Liver (tissue), 9 donors: ENCODE measurements around the gene ASPA. TPM values are rescaled to one million over a fixed set of nuclear protein-coding genes. Genes with fewer than 3 reads are reported as not detected.

Experiments
- DNase-seq: peaks from one replicate; pipeline ENCODE4 v3.0.0-alpha.2; 2017; ENCODE audit warnings: low spot score
- H3K27ac ChIP-seq, 2 donors: one replicate each; pipeline ENCODE4 v1.7.0; 2013; ENCODE audit warnings: inconsistent platforms in 2 of 2, low read length in 2 of 2, control low read depth in 1 of 2, low read depth in 1 of 2, mild to moderate bottlenecking in 1 of 2
- H3K27me3 ChIP-seq, 4 donors: one replicate each; pipeline versions ENCODE4 v1.6.1 to v1.7.0; 2013; ENCODE audit warnings: low read length in 3 of 4, inconsistent platforms in 1 of 4, mild to moderate bottlenecking in 1 of 4, moderate library complexity in 1 of 4; ENCODE audit not compliant: control insufficient read depth in 4 of 4, insufficient read depth in 4 of 4
- H3K36me3 ChIP-seq, 4 donors: one replicate each; pipeline versions ENCODE4 v1.6.1 to v1.7.0; 2013; ENCODE audit warnings: low read length in 3 of 4, mild to moderate bottlenecking in 3 of 4, low read depth in 1 of 4, moderate library complexity in 1 of 4; ENCODE audit not compliant: control insufficient read depth in 4 of 4, insufficient read depth in 3 of 4
- H3K4me1 ChIP-seq, 4 donors: one replicate each; pipeline versions ENCODE4 v1.6.1 to v1.7.0; 2013; ENCODE audit warnings: low read length in 3 of 4, mild to moderate bottlenecking in 3 of 4, moderate library complexity in 1 of 4; ENCODE audit not compliant: control insufficient read depth in 4 of 4, insufficient read depth in 4 of 4
- H3K4me3 ChIP-seq, 3 donors: one replicate each; pipeline versions ENCODE4 v1.6.1 to v1.7.0; 2013; ENCODE audit warnings: low read length in 3 of 3, control low read depth in 1 of 3, low read depth in 1 of 3, mild to moderate bottlenecking in 1 of 3
- H3K9ac ChIP-seq, 2 donors: one replicate each; pipeline ENCODE4 v1.7.0; 2013; ENCODE audit warnings: low read length in 2 of 2, mild to moderate bottlenecking in 2 of 2, moderate library complexity in 2 of 2, control low read depth in 1 of 2, low read depth in 1 of 2
- H3K9me3 ChIP-seq, 4 donors: one replicate each; pipeline versions ENCODE4 v1.6.1 to v1.7.0; 2013; ENCODE audit warnings: low read length in 3 of 4; ENCODE audit not compliant: control insufficient read depth in 4 of 4
- ATF3 ChIP-seq: IDR thresholded peaks from 2 replicates; pipeline ENCODE4 v1.6.1; 2016; ENCODE audit warnings: antibody characterized with exemption
- EGR1 ChIP-seq, 2 donors: IDR thresholded peaks; 2 replicates each; pipeline ENCODE4 v1.6.1; 2016 to 2018; ENCODE audit warnings: antibody characterized with exemption in 2 of 2, low read depth in 2 of 2
- FOXA1 ChIP-seq: IDR thresholded peaks from 2 replicates; pipeline ENCODE4 v1.6.1; 2016; ENCODE audit warnings: antibody characterized with exemption
- FOXA2 ChIP-seq: IDR thresholded peaks from 2 replicates; pipeline ENCODE4 v1.6.1; 2016; ENCODE audit warnings: antibody characterized with exemption
- GABPA ChIP-seq, 2 donors: IDR thresholded peaks in 1 of 2; conservative IDR thresholded peaks in 1 of 2; 2 replicates each; pipeline ENCODE4 v1.6.1; 2016; ENCODE audit warnings: antibody characterized with exemption in 2 of 2, mild to moderate bottlenecking in 1 of 2, moderate library complexity in 1 of 2
- HNF4A ChIP-seq, 2 donors: conservative IDR thresholded peaks; 2 replicates each; pipeline ENCODE4 v1.6.1; 2016; ENCODE audit warnings: antibody characterized with exemption in 2 of 2, mild to moderate bottlenecking in 2 of 2
- HNF4G ChIP-seq: IDR thresholded peaks from 2 replicates; pipeline ENCODE4 v1.6.1; 2016; ENCODE audit warnings: antibody characterized with exemption
- JUND ChIP-seq, 2 donors: IDR thresholded peaks; 2 replicates each; pipeline ENCODE4 v1.6.1; 2016; ENCODE audit warnings: antibody characterized with exemption in 2 of 2
- NR2F2 ChIP-seq: IDR thresholded peaks from 2 replicates; pipeline ENCODE4 v1.6.1; 2016; ENCODE audit warnings: antibody characterized with exemption
- RAD21 ChIP-seq, 2 donors: IDR thresholded peaks; 2 replicates each; pipeline ENCODE4 v1.6.1; 2016; ENCODE audit warnings: antibody characterized with exemption in 2 of 2, mild to moderate bottlenecking in 2 of 2
- RXRA ChIP-seq, 2 donors: IDR thresholded peaks; 2 replicates each; pipeline ENCODE4 v1.6.1; 2017 to 2018; ENCODE audit warnings: antibody characterized with exemption in 2 of 2, mild to moderate bottlenecking in 1 of 2
- TAF1 ChIP-seq: conservative IDR thresholded peaks from 2 replicates; pipeline ENCODE4 v1.6.1; 2016; ENCODE audit warnings: antibody characterized with exemption, mild to moderate bottlenecking
- YY1 ChIP-seq: IDR thresholded peaks from 2 replicates; pipeline ENCODE4 v1.6.1; 2016; ENCODE audit warnings: antibody characterized with exemption, mild to moderate bottlenecking
- WGBS: extraction: QIAGEN DNeasy Blood & Tissue Kit; methylation state at CpG from one replicate; pipeline ENCODE4 v1.1.7; 2013; 5-methylcytosine and 5-hydroxymethylcytosine counted together
- polyA plus RNA-seq, 2 donors: library from polyadenylated mRNA; stranded (reverse) in 1 of 2; unstranded in 1 of 2; fragments of 200-250 nt in 1 of 2; fragments of >200 nt in 1 of 2; fragmentation: Nextera tagmentation in 1 of 2; extraction: Ambion mirVana in 1 of 2; gene quantifications; one replicate each; pipeline versions ENCODE4 v1.2.1 to v1.2.3, GENCODE V29; 2013 to 2015
- total RNA-seq, 2 donors: library from RNA; depleted of rRNA; stranded (reverse); fragments of >200 nt; gene quantifications; one replicate each; pipeline ENCODE4 v1.2.3, GENCODE V29; 2014
- donor health status: healthy.
- donor health status: healthy.
- donor health status: healthy.
- donor health status: healthy.
- donor health status: healthy.

ASPA gene
- total and polyA plus RNA-seq, 4 donors, result 0.89 to 4.7 (median 1.9) TPM

GRCh38 chr17:3438368-3438767, 37.4 kb upstream of the ASPA start:
- DNase-seq, result no peak
- H3K4me3 ChIP-seq, result no peak overlapping the region
- H3K9me3 ChIP-seq, result no peaks in the 10 kb centered on the region
- 91% methylated on average over 1 of the region's 1 CpG for WGBS
- no peaks in the 10 kb centered on the region for H3K27me3 ChIP-seq
- no peak overlapping the region for H3K9ac ChIP-seq
- H3K4me1 ChIP-seq, result no peaks in the 10 kb centered on the region
- TF ChIP-seq TAF1 (no peak), YY1 (no peak), HNF4G (no peak)
- H3K36me3 ChIP-seq, result no peaks in the 10 kb centered on the region
- H3K27ac ChIP-seq, result no peak overlapping the region

GRCh38 chr17:3440451-3440850, 35.3 kb upstream of the ASPA start:
- no peak for TF ChIP-seq FOXA1
- TF ChIP-seq ATF3, result no peak
- no peak for TF ChIP-seq FOXA2
- TF ChIP-seq JUND (IDR thresholded peaks at IDR 0.05), result no peak
- TF ChIP-seq NR2F2, result no peak
- TF ChIP-seq TAF1, result no peak
- TF ChIP-seq HNF4A (conservative IDR thresholded peaks at IDR 0.05), result no peak
- no peak for TF ChIP-seq RAD21 (IDR thresholded peaks at IDR 0.05)
- no peak for TF ChIP-seq RXRA (IDR thresholded peaks at IDR 0.05)
- no peak for TF ChIP-seq EGR1 (IDR thresholded peaks at IDR 0.05; ENCODE audit: low read depth in 2 of 2)
- TF ChIP-seq GABPA (IDR thresholded peaks at IDR 0.05 in 1 of 2, conservative IDR thresholded peaks at IDR 0.05 in 1 of 2), result no peak
- DNase-seq, result no peak
- Histone ChIP-seq H3K4me3 (no peak overlapping the region), H3K27ac (no peak overlapping the region), H3K4me1 (no peaks in the 10 kb centered on the region), H3K36me3 (no peaks in the 10 kb centered on the region), H3K9me3 (no peaks in the 10 kb centered on the region), H3K9ac (no peak overlapping the region), H3K27me3 (no peaks in the 10 kb centered on the region)
- 78% methylated on average over 2 of the region's 2 CpGs for WGBS

- no peak overlapping the region for H3K9ac ChIP-seq
- 65% methylated on average over 2 of the region's 2 CpGs for WGBS
- no peaks in the 10 kb centered on the region for H3K9me3 ChIP-seq
- H3K27me3 ChIP-seq, result no peaks in the 10 kb centered on the region
- H3K27ac ChIP-seq, result no peak overlapping the region
- no peaks in the 10 kb centered on the region for H3K36me3 ChIP-seq
- TF ChIP-seq FOXA1 (no peak), RAD21 (IDR thresholded peaks at IDR 0.05) (peak; percentile 10)
- H3K4me3 ChIP-seq, result no peak overlapping the region
- DNase-seq, result no peak
- H3K4me1 ChIP-seq, result peaks cover 0 to 3% (median 0%) of the 10 kb centered on the region in 4 donors
Observed at GRCh38 chr17:3447625-3448024, 28.2 kb upstream of the ASPA start.

GRCh38 chr17:3448059-3448665, 27.6 kb upstream of the ASPA start:
- TF ChIP-seq HNF4A (conservative IDR thresholded peaks at IDR 0.05) (no peak), GABPA (IDR thresholded peaks at IDR 0.05 in 1 of 2, conservative IDR thresholded peaks at IDR 0.05 in 1 of 2) (no peak)
- no peak for DNase-seq
- WGBS, result 65% methylated on average over 2 of the region's 2 CpGs
- peaks cover 0 to 3% (median 0%) of the 10 kb centered on the region in 4 donors for H3K4me1 ChIP-seq
- no peaks in the 10 kb centered on the region for H3K36me3 ChIP-seq
- no peaks in the 10 kb centered on the region for H3K9me3 ChIP-seq
- H3K4me3 ChIP-seq, result no peak overlapping the region
- no peaks in the 10 kb centered on the region for H3K27me3 ChIP-seq
- H3K9ac ChIP-seq, result no peak overlapping the region
- no peak overlapping the region for H3K27ac ChIP-seq
